ENCODE data around the gene ZNF419.

DNA sequence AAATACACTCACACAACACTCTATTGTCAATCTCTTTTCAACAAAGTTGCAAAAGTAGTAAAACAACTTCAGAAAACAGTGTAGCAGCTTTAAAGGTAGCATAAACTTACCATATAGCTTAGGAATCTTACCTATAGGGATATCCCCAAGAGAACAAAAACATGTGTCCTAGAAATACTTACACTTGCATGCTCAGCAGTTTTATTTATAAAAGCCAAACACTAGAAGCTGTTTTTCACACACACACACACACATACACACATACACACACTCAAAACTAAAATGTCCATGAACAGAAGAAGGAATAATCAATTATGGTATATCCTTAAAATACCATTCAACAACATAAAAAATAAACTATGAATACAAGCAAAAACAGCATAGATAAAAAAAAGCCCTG is 23.9 kb downstream of the ZNF419 start:
- TF ChIP-seq, protein P1, sequence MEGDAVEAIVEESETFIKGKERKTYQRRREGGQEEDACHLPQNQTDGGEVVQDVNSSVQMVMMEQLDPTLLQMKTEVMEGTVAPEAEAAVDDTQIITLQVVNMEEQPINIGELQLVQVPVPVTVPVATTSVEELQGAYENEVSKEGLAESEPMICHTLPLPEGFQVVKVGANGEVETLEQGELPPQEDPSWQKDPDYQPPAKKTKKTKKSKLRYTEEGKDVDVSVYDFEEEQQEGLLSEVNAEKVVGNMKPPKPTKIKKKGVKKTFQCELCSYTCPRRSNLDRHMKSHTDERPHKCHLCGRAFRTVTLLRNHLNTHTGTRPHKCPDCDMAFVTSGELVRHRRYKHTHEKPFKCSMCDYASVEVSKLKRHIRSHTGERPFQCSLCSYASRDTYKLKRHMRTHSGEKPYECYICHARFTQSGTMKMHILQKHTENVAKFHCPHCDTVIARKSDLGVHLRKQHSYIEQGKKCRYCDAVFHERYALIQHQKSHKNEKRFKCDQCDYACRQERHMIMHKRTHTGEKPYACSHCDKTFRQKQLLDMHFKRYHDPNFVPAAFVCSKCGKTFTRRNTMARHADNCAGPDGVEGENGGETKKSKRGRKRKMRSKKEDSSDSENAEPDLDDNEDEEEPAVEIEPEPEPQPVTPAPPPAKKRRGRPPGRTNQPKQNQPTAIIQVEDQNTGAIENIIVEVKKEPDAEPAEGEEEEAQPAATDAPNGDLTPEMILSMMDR (IDR thresholded peaks at IDR 0.05; ENCODE audit: insufficient read depth, low read depth, low read length): no peak
- no peak for TF ChIP-seq EZH2 (IDR thresholded peaks at IDR 0.05; ENCODE audit: insufficient read depth, low read length)
